ENCODE data around the gene L2HGDH. TPM values are rescaled to one million over a fixed set of nuclear protein-coding genes. Genes with fewer than 3 reads are reported as not detected.

L2HGDH gene
- total and polyA plus RNA-seq, 9 of the 15 experiments (the other 6 are each of a cell fraction or from before 2014, with no cell fraction given), result 1.7 to 16.1 (median 10.5) TPM

DNA sequence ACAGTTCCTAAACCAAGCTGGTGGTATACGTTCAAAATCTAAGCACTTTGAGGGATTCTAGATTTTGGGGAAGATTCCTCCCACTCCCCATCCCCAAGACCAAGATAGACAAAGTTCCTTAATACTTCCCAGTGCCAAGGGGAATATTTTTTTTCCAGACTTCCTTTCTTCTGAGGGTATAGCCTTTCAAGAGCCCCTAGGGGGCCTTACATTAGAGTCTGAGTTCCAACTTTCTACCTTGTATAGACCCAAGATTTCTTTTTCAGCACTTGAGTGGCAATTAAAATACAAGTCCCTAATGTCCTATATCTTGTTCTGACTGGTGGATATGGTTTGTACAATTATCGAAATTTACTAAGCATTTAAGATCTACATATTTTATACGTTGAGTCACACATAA, 52.0 kb downstream of the L2HGDH start:
- Histone ChIP-seq H4K20me1 (replicated peaks; ENCODE audit: control insufficient read depth, insufficient read depth, low read length) (no peaks in the 10 kb centered on the region), H3K9me1 (ENCODE audit: control insufficient read depth, insufficient read depth, low read length) (no peaks in the 10 kb centered on the region), H3K79me2 (ENCODE audit: control insufficient read depth, insufficient read depth, low read length) (no peaks in the 10 kb centered on the region), H3K9ac (ENCODE audit: insufficient read depth in 1 of 2, low read depth in 2 of 2, low read length in 2 of 2) (no peak overlapping the region), H3K4me2 (ENCODE audit: insufficient read depth, low read length) (no peak overlapping the region), H2AFZ (ENCODE audit: low read depth, low read length) (no peak overlapping the region), H3K9me3 (replicated peaks; ENCODE audit: control insufficient read depth, insufficient read depth, low read depth, low read length) (no peaks in the 10 kb centered on the region), H3K27me3 (ENCODE audit: control insufficient read depth in 2 of 2, insufficient read depth in 2 of 2, low read length in 2 of 2) (no peaks in the 10 kb centered on the region), H3K36me3 (ENCODE audit: control insufficient read depth, insufficient read depth, low read length) (peaks cover 2% of the 10 kb centered on the region; the same call in 1 of the 3 replicates), H3K4me1 (replicated peaks in 1 of 2; ENCODE audit: control insufficient read depth in 2 of 2, insufficient read depth in 2 of 2, low read length in 2 of 2) (no peaks in the 10 kb centered on the region; a peak in 3 of 5 replicates), H3K4me3 (no peak overlapping the region), H3K27ac (ENCODE audit: extremely low read depth, low read depth, low read length) (no peak overlapping the region)
- POLR2A ChIA-PET, result interaction anchor here (0.7 kb wide), 1 partner anchor 535 kb away, joined by 3 read pairs; no protein-coding TSS in a partner anchor
- 14% methylated on average over 3 of the region's 3 CpGs for WGBS (ENCODE audit: insufficient coverage, low coverage, missing lambda C conversion rate)
- no peak for TF ChIP-seq SMARCE1 (IDR thresholded peaks at IDR 0.05)
- TF ChIP-seq ZNF3 (CRISPR knock-in tag; IDR thresholded peaks at IDR 0.05), result no peak
- TF ChIP-seq GATAD2B (IDR thresholded peaks at IDR 0.05; ENCODE audit: borderline replicate concordance), result no peak
- TF ChIP-seq ZNF347 (CRISPR knock-in tag; IDR thresholded peaks at IDR 0.05; ENCODE audit: low read depth), result no peak
- no peak for TF ChIP-seq CREB1 (IDR thresholded peaks at IDR 0.05)
- no peak for TF ChIP-seq CREB1 (CRISPR knock-in tag; IDR thresholded peaks at IDR 0.05)
- TF ChIP-seq GTF2F1 (IDR thresholded peaks at IDR 0.05; ENCODE audit: low read depth, low read length), result no peak
- no peak for TF ChIP-seq TOE1 (IDR thresholded peaks at IDR 0.05; ENCODE audit: borderline replicate concordance)
- no peak for TF ChIP-seq TOE1 (CRISPR knock-in tag; IDR thresholded peaks at IDR 0.05; ENCODE audit: borderline replicate concordance, low read depth)
- ATAC-seq (no peak), DNase-seq (ENCODE audit: extremely low read depth in 1 of 4, low spot score in 3 of 4) (no peak), FAIRE-seq (no peak)
- CTCF ChIA-PET (ENCODE audit: low intra/inter-chr PET ratio), result no interaction called here
- no TSS peak for BruUV-seq (replicated peaks)
- intact Hi-C loops (cut with micrococcal nuclease), result no loop called here
- in situ Hi-C loops (cut with MboI), result no loop called here
